ENCODE data around the gene FAM187B. TPM values are rescaled to one million over a fixed set of nuclear protein-coding genes. Genes with fewer than 3 reads are reported as not detected.

Gene FAM187B
- total RNA-seq, 1 donor from 2014 or later = not detected

GRCh38 chr19:35249848-35250711, 21.5 kb upstream of the FAM187B start:
- Histone ChIP-seq H3K4me3 (peak overlapping the region; percentile 67), H3K4me1 (peaks cover 41% of the 10 kb centered on the region), H3K27me3 (ENCODE audit: low read depth) (peaks cover 53% of the 10 kb centered on the region), H3K27ac (replicated peaks) (no peak overlapping the region), H3K36me3 (no peaks in the 10 kb centered on the region), H3K9me3 (replicated peaks) (peaks cover 13% of the 10 kb centered on the region)
- TF ChIP-seq CTCF (IDR thresholded peaks at IDR 0.05; ENCODE audit: borderline replicate concordance) = no peak
- intact Hi-C loops (cut with micrococcal nuclease) = no loop called here
- no peak for DNase-seq

- intact Hi-C loops (cut with micrococcal nuclease) = no loop called here
- H3K27me3 ChIP-seq (ENCODE audit: low read depth) = peaks cover 53% of the 10 kb centered on the region
- no peak for TF ChIP-seq CTCF (IDR thresholded peaks at IDR 0.05; ENCODE audit: borderline replicate concordance)
- peak overlapping the region; percentile 69 for H3K27ac ChIP-seq (replicated peaks)
- H3K4me3 ChIP-seq = peak overlapping the region; percentile 67
- H3K9me3 ChIP-seq (replicated peaks) = peaks cover 13% of the 10 kb centered on the region
- H3K4me1 ChIP-seq = peaks cover 36% of the 10 kb centered on the region
- no peak for DNase-seq
- H3K36me3 ChIP-seq = no peaks in the 10 kb centered on the region
These were observed 20.8 kb upstream of the FAM187B start for GRCh38 chr19:35249146-35249847.

- H3K27ac ChIP-seq (replicated peaks) = peak within 1 kb of the TSS; percentile 69
- H3K4me1 ChIP-seq = peaks cover 28% of the 10 kb centered on the region
- H3K4me3 ChIP-seq = peak within 1 kb of the TSS; percentile 67
- H3K27me3 ChIP-seq (ENCODE audit: low read depth) = peaks cover 53% of the 10 kb centered on the region
- intact Hi-C loops (cut with micrococcal nuclease) = no loop called here
- DNase-seq = no peak
- H3K36me3 ChIP-seq = no peaks in the 10 kb centered on the region
- H3K9me3 ChIP-seq (replicated peaks) = peaks cover 13% of the 10 kb centered on the region
- no peak for TF ChIP-seq CTCF (IDR thresholded peaks at IDR 0.05; ENCODE audit: borderline replicate concordance)
These were observed 20.0 kb upstream of the FAM187B start, which contains the start of gene LSR for GRCh38 chr19:35248310-35249145. Gene LSR (plus strand): TSS chr19:35249002. CDS start chr19:35249023, 21 bp downstream.

- Histone ChIP-seq H3K27me3 (ENCODE audit: low read depth) (peaks cover 53% of the 10 kb centered on the region), H3K36me3 (no peaks in the 10 kb centered on the region), H3K27ac (replicated peaks) (peak overlapping the region; percentile 69), H3K4me1 (peaks cover 28% of the 10 kb centered on the region), H3K4me3 (peak overlapping the region; percentile 67), H3K9me3 (replicated peaks) (peaks cover 13% of the 10 kb centered on the region)
- intact Hi-C loops (cut with micrococcal nuclease) = no loop called here
- no peak for DNase-seq
- peak; percentile 47 for TF ChIP-seq CTCF (IDR thresholded peaks at IDR 0.05; ENCODE audit: borderline replicate concordance)
These were observed 19.2 kb upstream of the FAM187B start for GRCh38 chr19:35247526-35248309.
